GM23338 (cell line): ENCODE results near the gene FGGY. TPM values are rescaled to one million over a fixed set of nuclear protein-coding genes. Genes with fewer than 3 reads are reported as not detected.

Experiments used
- ATAC-seq: fragments of 200-7000 bp; cut with Tn5 transposase; 3 replicates; pipeline ENCODE4 v1.9.1; 2020
- DNase-seq: peaks from one replicate; pipeline ENCODE4 v3.0.0-alpha.2; 2015; ENCODE audit warnings: low spot score
- H2AFZ ChIP-seq: fragments of 200-600 bp; sonication (generic); 2 replicates; pipeline ENCODE4 v1.8.0; 2016; ENCODE audit warnings: antibody characterized with exemption, mild to moderate bottlenecking, moderate library complexity
- H3F3A ChIP-seq: fragments of 200-600 bp; sonication (generic); replicated peaks from 2 replicates; pipeline ENCODE4 v1.8.0; 2017; ENCODE audit warnings: antibody characterized with exemption, mixed run types, low read depth
- H3K27ac ChIP-seq: fragments of 200-600 bp; sonication (generic); 2 replicates; pipeline ENCODE4 v1.6.1; 2016; ENCODE audit warnings: low read depth
- H3K27me3 ChIP-seq: fragments of 200-600 bp; sonication (generic); 2 replicates; pipeline ENCODE4 v1.8.0; 2016; ENCODE audit warnings: mild to moderate bottlenecking, mixed run types, moderate library complexity; ENCODE audit not compliant: insufficient read depth
- H3K36me3 ChIP-seq: fragments of 200-600 bp; sonication (generic); 2 replicates; pipeline ENCODE4 v1.8.0; 2016; ENCODE audit warnings: mild to moderate bottlenecking; ENCODE audit not compliant: insufficient read depth
- H3K4me1 ChIP-seq: fragments of 200-600 bp; sonication (generic); 2 replicates; pipeline ENCODE4 v1.8.0; 2016; ENCODE audit warnings: mild to moderate bottlenecking, moderate library complexity; ENCODE audit not compliant: insufficient read depth
- H3K4me2 ChIP-seq: fragments of 200-600 bp; sonication (generic); 2 replicates; pipeline ENCODE4 v1.7.1; 2017; ENCODE audit warnings: mixed run types
- H3K4me3 ChIP-seq: fragments of 200-600 bp; sonication (generic); 2 replicates; pipeline ENCODE4 v1.6.1; 2016; ENCODE audit warnings: mixed run types
- H3K79me2 ChIP-seq: fragments of 200-600 bp; sonication (generic); replicated peaks from 2 replicates; pipeline ENCODE4 v1.8.0; 2017; ENCODE audit warnings: mild to moderate bottlenecking; ENCODE audit not compliant: insufficient read depth
- H3K9me2 ChIP-seq: fragments of 200-600 bp; sonication (generic); 2 replicates; pipeline ENCODE4 v1.8.0; 2017; ENCODE audit not compliant: insufficient read depth
- H4K20me1 ChIP-seq: fragments of 200-600 bp; sonication (generic); replicated peaks from 2 replicates; pipeline ENCODE4 v1.8.0; 2017; ENCODE audit warnings: mild to moderate bottlenecking; ENCODE audit not compliant: insufficient read depth
- H3K27ac Mint-ChIP-seq: 2 replicates; pipeline ENCODE4 v1.8.0; 2020; ENCODE audit warnings: inconsistent platforms, mild to moderate bottlenecking, moderate library complexity, mixed read lengths
- H3K27me3 Mint-ChIP-seq: 3 replicates; pipeline ENCODE4 v1.8.0; 2022; ENCODE audit warnings: low read depth, mild to moderate bottlenecking, moderate library complexity, mixed read lengths, inconsistent platforms; ENCODE audit not compliant: insufficient read depth, poor library complexity
- H3K36me3 Mint-ChIP-seq: 3 replicates; pipeline ENCODE4 v1.8.0; 2021; ENCODE audit warnings: low read depth, mild to moderate bottlenecking, inconsistent platforms, moderate library complexity, mixed read lengths
- H3K4me1 Mint-ChIP-seq: 3 replicates; pipeline ENCODE4 v1.8.0; 2020; ENCODE audit warnings: mild to moderate bottlenecking, inconsistent platforms, mixed read lengths
- H3K4me3 Mint-ChIP-seq: 3 replicates; pipeline ENCODE4 v1.8.0; 2021; ENCODE audit warnings: moderate library complexity, mild to moderate bottlenecking, inconsistent platforms, mixed read lengths
- H3K9me3 Mint-ChIP-seq: 3 replicates; pipeline ENCODE4 v1.8.0; 2020; ENCODE audit warnings: moderate library complexity, mild to moderate bottlenecking, inconsistent platforms, mixed read lengths
- CTCF ChIP-seq, 2 experiments: fragments of 200-600 bp in 1 of 2; sonication (generic) in 1 of 2; conservative IDR thresholded peaks; 2 replicates each; pipeline versions ENCODE4 v1.5.1 to v1.6.1; 2016 to 2017; ENCODE audit warnings: antibody characterized with exemption in 2 of 2, low read depth in 2 of 2, mild to moderate bottlenecking in 2 of 2, moderate library complexity in 1 of 2
- ETS1 ChIP-seq: IDR thresholded peaks from 2 replicates; pipeline ENCODE4 v1.6.1; 2016; ENCODE audit warnings: antibody characterized with exemption
- JUNB ChIP-seq: IDR thresholded peaks from one replicate; pipeline ENCODE4 v1.6.1; 2016; ENCODE audit warnings: antibody characterized with exemption; ENCODE audit not compliant: unreplicated experiment
- NANOG ChIP-seq: IDR thresholded peaks from 2 replicates; pipeline ENCODE4 v1.6.1; 2016; ENCODE audit warnings: antibody characterized with exemption, borderline replicate concordance
- POLR2AphosphoS5 ChIP-seq: IDR thresholded peaks from 2 replicates; pipeline ENCODE4 v1.6.1; 2016; ENCODE audit warnings: antibody characterized with exemption, low read depth
- REST ChIP-seq: IDR thresholded peaks from one replicate; pipeline ENCODE4 v1.6.1; 2018; ENCODE audit warnings: antibody characterized with exemption; ENCODE audit not compliant: unreplicated experiment
- STAT1 ChIP-seq: IDR thresholded peaks from one replicate; pipeline ENCODE4 v1.6.1; 2016; ENCODE audit warnings: antibody characterized with exemption; ENCODE audit not compliant: unreplicated experiment
- ZNF331 ChIP-seq: fragments of 250-450 bp; sonication (Bioruptor Pico); IDR thresholded peaks from 2 replicates; pipeline ENCODE4 v1.5.0; 2020; ENCODE audit warnings: low read depth, mild to moderate bottlenecking, moderate library complexity
- ZNF462 ChIP-seq: fragments of 250-450 bp; sonication (Bioruptor Pico); IDR thresholded peaks from 2 replicates; pipeline ENCODE4 v1.5.0; 2020; ENCODE audit warnings: mild to moderate bottlenecking, moderate library complexity
- polyA plus RNA-seq: library from polyadenylated mRNA; unstranded; fragments of >200 nt; fragmentation: Nextera tagmentation; extraction: Ambion mirVana; gene quantifications from 2 replicates; pipeline ENCODE4 v1.2.1, GENCODE V29; 2016
- total RNA-seq: library from RNA; depleted of rRNA; stranded (reverse); fragments of >200 nt; shearing (Covaris generic); gene quantifications from 2 replicates; pipeline ENCODE4 v1.2.3, GENCODE V29; 2014

Gene FGGY
- total and polyA plus RNA-seq, 2 experiments from 2014 or later: 10.9 to 21.4 TPM

- Histone ChIP-seq H3K36me3 (no peaks in the 10 kb centered on the region), H3K27ac (no peak overlapping the region), H3K79me2 (no peaks in the 10 kb centered on the region), H3K4me1 (peaks cover 18% of the 10 kb centered on the region; the same call in 1 of the 2 replicates), H3K4me2 (no peak overlapping the region), H4K20me1 (no peaks in the 10 kb centered on the region), H3K4me3 (no peak overlapping the region), H3F3A (no peaks in the 10 kb centered on the region), H3K27me3 (no peaks in the 10 kb centered on the region), H2AFZ (no peak overlapping the region), H3K9me2 (peaks cover 8% of the 10 kb centered on the region; the same call in 1 of the 2 replicates)
- ATAC-seq (no peak), DNase-seq (no peak)
- Mint-ChIP-seq H3K36me3 (no peaks in the 10 kb centered on the region), H3K9me3 (no peaks in the 10 kb centered on the region), H3K4me3 (no peak overlapping the region), H3K27ac (no peak overlapping the region), H3K4me1 (peaks cover 13% of the 10 kb centered on the region), H3K27me3 (no peaks in the 10 kb centered on the region)
- no peak for TF ChIP-seq NANOG
Measured at GRCh38 chr1:59597420-59598119, 300.7 kb downstream of the FGGY start.

GRCh38 chr1:59598120-59598440 is 301.2 kb downstream of the FGGY start:
- no peaks in the 10 kb centered on the region for H4K20me1 ChIP-seq
- peaks cover 13% of the 10 kb centered on the region for H3K4me1 Mint-ChIP-seq
- no peaks in the 10 kb centered on the region for H3K27me3 Mint-ChIP-seq
- peaks cover 18% of the 10 kb centered on the region; the same call in 1 of the 2 replicates for H3K4me1 ChIP-seq
- H3K4me3 ChIP-seq: no peak overlapping the region
- no peak overlapping the region for H3K27ac Mint-ChIP-seq
- no peaks in the 10 kb centered on the region for H3K79me2 ChIP-seq
- no peak for DNase-seq
- H3K4me2 ChIP-seq: no peak overlapping the region
- peaks cover 8% of the 10 kb centered on the region; the same call in 1 of the 2 replicates for H3K9me2 ChIP-seq
- H3K36me3 ChIP-seq: no peaks in the 10 kb centered on the region
- no peak overlapping the region for H2AFZ ChIP-seq
- H3K27ac ChIP-seq: no peak overlapping the region
- no peaks in the 10 kb centered on the region for H3K27me3 ChIP-seq
- no peaks in the 10 kb centered on the region for H3F3A ChIP-seq
- no peak for ATAC-seq
- no peaks in the 10 kb centered on the region for H3K9me3 Mint-ChIP-seq
- H3K36me3 Mint-ChIP-seq: no peaks in the 10 kb centered on the region
- H3K4me3 Mint-ChIP-seq: no peak overlapping the region
- no peak for TF ChIP-seq ZNF462 (CRISPR knock-in tag)
- TF ChIP-seq REST: no peak
- TF ChIP-seq JUNB: no peak
- no peak for TF ChIP-seq POLR2AphosphoS5
- TF ChIP-seq NANOG: no peak
- TF ChIP-seq STAT1: no peak
- TF ChIP-seq ZNF331 (CRISPR knock-in tag): no peak
- TF ChIP-seq ETS1: no peak
- no peak for TF ChIP-seq CTCF (conservative IDR thresholded peaks at IDR 0.05; ENCODE audit: low read depth in 2 of 2)
